ENCODE measurements around the gene SDK1. TPM values are rescaled to one million over a fixed set of nuclear protein-coding genes. Genes with fewer than 3 reads are reported as not detected.

Gene SDK1
- total RNA-seq, 2 donors from 2014 or later = 3.1 to 3.6 TPM

DNA sequence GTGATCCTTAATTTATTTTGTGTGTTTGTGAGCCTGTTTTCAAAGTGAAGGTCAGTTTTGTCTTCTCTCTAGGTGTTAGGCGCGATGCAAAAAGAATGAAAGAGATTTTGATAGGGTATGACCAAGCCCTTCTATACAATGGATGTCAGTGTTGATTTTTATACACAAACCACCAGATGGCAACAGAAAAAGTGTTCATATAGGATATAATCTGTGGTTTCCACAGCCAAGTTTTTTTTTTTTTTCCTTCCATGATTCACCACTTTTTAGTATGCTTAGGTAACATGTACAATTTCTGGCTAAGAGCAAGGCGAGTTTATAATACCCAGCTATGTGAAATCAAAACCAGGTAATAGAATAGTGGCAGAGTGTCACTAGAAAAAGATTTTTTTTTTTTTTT, 8.1 kb downstream of the SDK1 start:
- TF ChIP-seq, protein P1, sequence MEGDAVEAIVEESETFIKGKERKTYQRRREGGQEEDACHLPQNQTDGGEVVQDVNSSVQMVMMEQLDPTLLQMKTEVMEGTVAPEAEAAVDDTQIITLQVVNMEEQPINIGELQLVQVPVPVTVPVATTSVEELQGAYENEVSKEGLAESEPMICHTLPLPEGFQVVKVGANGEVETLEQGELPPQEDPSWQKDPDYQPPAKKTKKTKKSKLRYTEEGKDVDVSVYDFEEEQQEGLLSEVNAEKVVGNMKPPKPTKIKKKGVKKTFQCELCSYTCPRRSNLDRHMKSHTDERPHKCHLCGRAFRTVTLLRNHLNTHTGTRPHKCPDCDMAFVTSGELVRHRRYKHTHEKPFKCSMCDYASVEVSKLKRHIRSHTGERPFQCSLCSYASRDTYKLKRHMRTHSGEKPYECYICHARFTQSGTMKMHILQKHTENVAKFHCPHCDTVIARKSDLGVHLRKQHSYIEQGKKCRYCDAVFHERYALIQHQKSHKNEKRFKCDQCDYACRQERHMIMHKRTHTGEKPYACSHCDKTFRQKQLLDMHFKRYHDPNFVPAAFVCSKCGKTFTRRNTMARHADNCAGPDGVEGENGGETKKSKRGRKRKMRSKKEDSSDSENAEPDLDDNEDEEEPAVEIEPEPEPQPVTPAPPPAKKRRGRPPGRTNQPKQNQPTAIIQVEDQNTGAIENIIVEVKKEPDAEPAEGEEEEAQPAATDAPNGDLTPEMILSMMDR (IDR thresholded peaks at IDR 0.05) = no peak
- DNase-seq (ENCODE audit: low spot score) = no peak
- Histone ChIP-seq H3K27ac (no peak overlapping the region), H3K9me3 (no peaks in the 10 kb centered on the region), H3K27me3 (no peaks in the 10 kb centered on the region), H3K36me3 (no peaks in the 10 kb centered on the region), H3K4me1 (no peaks in the 10 kb centered on the region), H3K4me3 (no peak overlapping the region)

DNA sequence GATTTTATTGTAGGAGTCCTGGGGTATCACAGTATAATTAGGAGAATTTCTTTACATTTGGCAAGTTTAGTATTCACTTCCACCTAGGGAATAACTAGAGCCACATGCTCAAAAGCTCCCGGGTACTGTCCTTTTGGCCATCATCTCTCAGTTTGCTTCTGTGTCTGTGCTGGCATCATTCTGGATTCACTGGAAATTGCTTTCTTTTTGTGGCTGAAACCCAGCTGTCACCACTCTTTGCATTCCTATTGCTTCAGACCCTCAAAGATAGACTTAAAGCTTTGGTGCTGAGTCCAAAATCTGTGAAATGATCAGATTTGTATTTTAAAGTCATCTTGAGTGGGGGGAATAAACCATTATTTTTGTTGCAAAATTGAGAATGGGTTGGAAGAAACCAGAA, 8.9 kb downstream of the SDK1 start:
- no peaks in the 10 kb centered on the region for H3K9me3 ChIP-seq
- no peaks in the 10 kb centered on the region for H3K27me3 ChIP-seq
- no peaks in the 10 kb centered on the region for H3K36me3 ChIP-seq
- no peaks in the 10 kb centered on the region for H3K4me1 ChIP-seq
- no peak overlapping the region for H3K4me3 ChIP-seq
- TF ChIP-seq, protein P1 (IDR thresholded peaks at IDR 0.05) = no peak
- no peak overlapping the region for H3K27ac ChIP-seq
- DNase-seq (ENCODE audit: low spot score) = no peak

DNA sequence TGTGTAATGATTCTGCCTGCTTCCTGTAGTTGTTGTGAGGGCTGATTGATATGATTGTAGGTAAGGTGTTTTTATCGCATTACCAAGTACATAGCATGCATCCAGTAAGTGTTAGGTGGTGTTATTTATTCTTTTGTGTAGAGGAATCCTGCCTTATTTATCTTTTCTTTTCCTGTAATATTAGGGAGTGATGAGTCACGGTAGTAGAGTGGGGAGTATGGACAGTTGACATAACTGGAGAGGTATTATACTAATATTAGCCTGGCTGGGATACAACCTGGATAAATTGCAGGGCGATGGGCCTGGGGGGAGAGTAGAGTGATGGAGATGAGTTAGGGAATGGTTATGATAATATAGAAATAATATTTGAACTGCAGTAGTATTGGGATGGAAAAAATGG, 9.8 kb downstream of the SDK1 start:
- Histone ChIP-seq H3K27ac (no peak overlapping the region), H3K36me3 (no peaks in the 10 kb centered on the region), H3K27me3 (no peaks in the 10 kb centered on the region), H3K4me3 (no peak overlapping the region), H3K4me1 (no peaks in the 10 kb centered on the region), H3K9me3 (no peaks in the 10 kb centered on the region)
- TF ChIP-seq, protein P1 (IDR thresholded peaks at IDR 0.05) = no peak
- no peak for DNase-seq (ENCODE audit: low spot score)

DNA sequence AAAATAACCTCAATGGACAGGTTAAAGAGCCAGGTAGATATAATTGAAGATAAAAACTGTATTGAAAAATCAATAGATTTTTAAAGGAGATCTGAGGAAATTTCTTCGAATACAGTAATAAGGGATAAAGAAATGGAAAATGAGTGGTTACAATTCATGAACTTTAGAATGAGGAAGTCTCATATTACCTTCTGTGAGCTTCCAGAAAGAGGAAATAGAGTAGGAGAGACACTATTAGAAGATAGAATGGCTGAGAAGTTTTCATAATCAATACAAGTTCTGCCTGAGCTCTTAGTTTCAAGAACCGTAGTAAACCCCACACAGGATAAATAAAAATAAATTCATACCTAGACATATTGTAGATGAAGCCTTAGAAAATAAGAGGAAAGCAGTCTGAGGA, 11.5 kb downstream of the SDK1 start:
- no peak for DNase-seq (ENCODE audit: low spot score)
- TF ChIP-seq, protein P1 (IDR thresholded peaks at IDR 0.05) = no peak
- Histone ChIP-seq H3K4me1 (no peaks in the 10 kb centered on the region), H3K9me3 (no peaks in the 10 kb centered on the region), H3K4me3 (no peak overlapping the region), H3K27me3 (no peaks in the 10 kb centered on the region), H3K36me3 (no peaks in the 10 kb centered on the region), H3K27ac (no peak overlapping the region)

DNA sequence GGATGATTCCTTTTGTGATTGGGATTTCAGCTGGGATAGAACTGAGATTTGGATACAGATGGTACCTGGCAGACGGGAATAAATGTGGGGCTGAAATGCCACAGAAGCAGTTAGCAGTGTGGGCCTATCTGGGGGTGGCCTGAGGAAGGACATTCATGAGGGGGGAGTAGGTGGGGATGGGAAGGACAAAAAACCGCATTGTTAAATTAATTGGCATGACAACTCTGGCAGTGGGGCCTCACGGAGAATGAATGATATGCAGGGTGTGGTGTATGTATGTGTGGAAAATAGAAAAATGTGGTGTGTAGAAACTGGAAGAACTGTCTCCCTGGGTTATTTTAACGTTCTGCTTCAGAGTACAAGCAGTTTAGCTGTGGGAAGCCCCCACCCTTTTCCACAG, 17.8 kb downstream of the SDK1 start:
- no peak overlapping the region for H3K27ac ChIP-seq
- H3K36me3 ChIP-seq = no peaks in the 10 kb centered on the region

DNA sequence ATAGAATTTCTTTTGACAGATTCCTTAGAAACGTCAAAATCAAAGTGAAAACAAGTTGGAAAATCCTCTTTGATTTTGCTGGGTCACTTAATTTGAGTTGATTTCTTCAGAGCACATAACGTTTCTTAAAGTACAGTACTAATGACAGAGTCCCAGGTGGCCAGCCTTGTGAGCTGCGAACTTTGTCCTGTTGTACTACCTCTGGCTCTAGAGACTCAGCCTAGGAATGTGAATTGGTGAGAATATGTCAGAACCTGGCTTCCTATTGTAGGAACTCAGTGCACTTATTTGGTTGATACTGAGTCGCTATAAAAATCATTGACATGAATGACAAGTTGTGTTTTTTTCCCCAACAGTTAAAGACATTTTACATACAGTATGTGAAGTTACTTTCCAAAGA, 20.2 kb downstream of the SDK1 start:
- H3K36me3 ChIP-seq = no peaks in the 10 kb centered on the region
- H3K4me3 ChIP-seq = no peak overlapping the region
- peaks cover 0 to 6% of the 10 kb centered on the region in 2 donors for H3K9me3 ChIP-seq
- no peaks in the 10 kb centered on the region for H3K4me1 ChIP-seq
- no peak for DNase-seq (ENCODE audit: low spot score)
- H3K27me3 ChIP-seq = no peaks in the 10 kb centered on the region
- TF ChIP-seq, protein P1 (IDR thresholded peaks at IDR 0.05) = no peak
- no peak overlapping the region for H3K27ac ChIP-seq

More for the DNA sequence above, 17.8 kb downstream of the SDK1 start:
- no peak for DNase-seq (ENCODE audit: low spot score)
- no peaks in the 10 kb centered on the region for H3K27me3 ChIP-seq
- TF ChIP-seq, protein P1 (IDR thresholded peaks at IDR 0.05) = no peak
- H3K4me1 ChIP-seq = no peaks in the 10 kb centered on the region
- H3K4me3 ChIP-seq = no peak overlapping the region
- peaks cover 0 to 6% of the 10 kb centered on the region in 2 donors for H3K9me3 ChIP-seq

Data from right atrium auricular region (tissue), 2 donors.